Activated naive CD8-positive, alpha-beta T cell (primary cell): ENCODE data around the gene LARGE1.

Source experiments
- H3K27ac Mint-ChIP-seq: one replicate; pipeline ENCODE4 v1.8.0; 2021; ENCODE audit warnings: mixed read lengths
- H3K27me3 Mint-ChIP-seq: one replicate; pipeline ENCODE4 v1.8.0; 2021; ENCODE audit warnings: mixed read lengths
- H3K36me3 Mint-ChIP-seq: one replicate; pipeline ENCODE4 v1.8.0; 2021; ENCODE audit warnings: mixed read lengths
- H3K4me1 Mint-ChIP-seq: one replicate; pipeline ENCODE4 v1.8.0; 2021; ENCODE audit warnings: low read depth, mixed read lengths
- H3K4me3 Mint-ChIP-seq: one replicate; pipeline ENCODE4 v1.8.0; 2021; ENCODE audit warnings: mild to moderate bottlenecking, mixed read lengths
- H3K9me3 Mint-ChIP-seq: one replicate; pipeline ENCODE4 v1.8.0; 2021; ENCODE audit warnings: low read depth, mixed read lengths

LARGE1 gene

DNA sequence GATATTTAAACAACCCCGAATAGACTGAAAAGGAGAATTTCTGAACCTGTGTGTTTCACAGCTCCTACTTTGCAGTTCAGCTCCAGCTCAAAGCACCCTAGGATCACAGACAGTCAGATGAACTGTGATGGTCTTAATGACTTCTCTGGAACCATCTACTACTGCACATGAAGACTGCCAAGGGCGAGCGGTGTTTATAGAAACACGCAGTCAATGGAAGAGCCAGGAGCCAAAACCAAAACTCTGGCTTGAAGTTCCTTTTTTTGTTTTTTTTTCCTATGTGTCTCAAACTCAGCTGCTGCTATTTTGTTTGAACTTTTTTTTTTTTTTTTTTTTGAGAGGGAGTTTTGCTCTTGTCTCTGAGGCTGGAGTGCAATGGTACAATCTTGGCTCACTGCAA lies 479.5 kb downstream of the LARGE1 start:
- Mint-ChIP-seq H3K27ac (no peak overlapping the region), H3K27me3 (no peaks in the 10 kb centered on the region), H3K4me3 (no peak overlapping the region), H3K9me3 (no peaks in the 10 kb centered on the region), H3K36me3 (no peaks in the 10 kb centered on the region), H3K4me1 (no peaks in the 10 kb centered on the region)

DNA sequence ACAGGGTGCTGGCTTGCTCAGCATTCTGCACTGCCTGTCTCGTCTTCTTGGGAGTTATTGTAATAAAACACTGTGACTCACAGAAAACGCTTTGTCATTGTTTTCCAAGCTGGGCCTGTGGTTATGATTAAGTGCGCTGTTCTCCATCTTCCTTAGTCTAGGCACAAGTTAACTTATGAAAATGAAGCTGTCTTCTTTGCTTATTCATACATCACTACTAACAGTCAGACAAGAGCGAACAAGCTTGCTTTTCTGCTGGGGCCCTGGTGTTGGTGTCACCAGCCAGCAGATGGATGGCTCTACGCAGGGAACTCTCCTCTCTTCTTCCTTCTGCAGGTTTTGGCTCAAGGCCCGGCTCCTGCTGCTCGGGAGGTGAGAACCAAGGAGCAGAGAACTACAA lies 482.0 kb downstream of the LARGE1 start:
- H3K4me3 Mint-ChIP-seq, result no peak overlapping the region
- H3K36me3 Mint-ChIP-seq, result no peaks in the 10 kb centered on the region
- no peaks in the 10 kb centered on the region for H3K9me3 Mint-ChIP-seq
- no peaks in the 10 kb centered on the region for H3K27me3 Mint-ChIP-seq
- H3K27ac Mint-ChIP-seq, result no peak overlapping the region
- no peaks in the 10 kb centered on the region for H3K4me1 Mint-ChIP-seq

DNA sequence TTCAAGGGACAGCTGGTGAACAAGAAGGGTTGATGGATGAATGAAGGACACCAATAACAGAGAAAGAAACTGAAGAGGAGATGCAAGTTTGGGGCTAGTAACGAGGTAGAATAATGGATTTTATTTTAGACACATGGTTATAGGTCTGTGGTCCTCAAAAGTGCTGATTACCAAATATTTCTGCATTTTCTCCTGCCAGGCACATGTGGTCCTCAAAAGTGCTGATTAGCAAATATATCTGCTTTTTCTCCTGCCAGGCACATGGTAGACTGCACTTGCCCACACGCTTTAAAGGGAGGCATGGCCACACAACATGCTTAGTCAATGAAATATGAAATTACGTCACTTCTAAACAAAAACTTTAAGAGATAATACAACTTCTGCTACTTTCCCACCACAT lies 489.0 kb downstream of the LARGE1 start:
- Mint-ChIP-seq H3K4me3 (no peak overlapping the region), H3K9me3 (no peaks in the 10 kb centered on the region)

DNA sequence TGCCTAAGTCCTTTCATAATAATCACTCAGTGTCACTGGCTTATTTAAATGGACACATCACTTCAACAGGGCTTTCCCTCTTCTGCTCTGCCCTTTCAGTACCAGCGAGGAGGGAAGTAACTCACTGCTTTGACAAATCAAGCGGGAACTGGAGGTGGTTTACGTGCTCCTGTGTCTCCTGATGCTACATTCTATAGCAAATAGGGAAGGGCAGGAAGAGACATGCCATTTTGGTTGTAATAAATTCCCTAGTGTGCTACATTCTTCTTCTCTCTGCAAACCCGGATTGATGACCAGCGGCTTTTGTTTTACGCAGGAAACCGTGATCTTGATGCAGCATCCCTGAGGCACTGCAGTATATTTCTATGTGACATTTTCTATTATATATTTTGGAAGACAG lies 491.0 kb downstream of the LARGE1 start:
- Mint-ChIP-seq H3K27ac (no peak overlapping the region), H3K27me3 (no peaks in the 10 kb centered on the region), H3K36me3 (no peaks in the 10 kb centered on the region), H3K9me3 (no peaks in the 10 kb centered on the region), H3K4me1 (no peaks in the 10 kb centered on the region), H3K4me3 (no peak overlapping the region)

More for the DNA sequence above, 489.0 kb downstream of the LARGE1 start:
- H3K27me3 Mint-ChIP-seq, result no peaks in the 10 kb centered on the region
- no peak overlapping the region for H3K27ac Mint-ChIP-seq
- H3K36me3 Mint-ChIP-seq, result no peaks in the 10 kb centered on the region
- H3K4me1 Mint-ChIP-seq, result no peaks in the 10 kb centered on the region

DNA sequence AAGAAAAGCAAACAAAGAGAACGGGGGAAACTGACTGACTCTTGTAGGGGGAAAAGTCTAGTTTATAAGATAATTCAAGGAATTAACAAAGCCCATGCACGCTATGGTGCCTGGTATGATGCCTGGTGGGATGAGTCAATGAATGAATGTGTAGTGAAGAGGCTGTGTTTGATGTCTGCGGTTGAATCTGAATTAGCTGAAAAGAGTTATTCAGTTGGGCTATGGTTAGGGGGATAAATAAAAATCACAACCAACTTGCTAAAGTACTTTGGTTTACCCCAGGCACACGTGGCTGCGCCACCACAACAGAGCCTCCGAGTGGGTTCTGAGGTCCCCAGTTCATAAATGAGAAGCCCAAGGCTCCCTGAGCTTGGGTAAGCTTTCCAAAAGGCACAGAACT lies 492.8 kb downstream of the LARGE1 start:
- Mint-ChIP-seq H3K4me1 (no peaks in the 10 kb centered on the region), H3K4me3 (no peak overlapping the region), H3K36me3 (no peaks in the 10 kb centered on the region), H3K27ac (no peak overlapping the region), H3K9me3 (no peaks in the 10 kb centered on the region), H3K27me3 (no peaks in the 10 kb centered on the region)

DNA sequence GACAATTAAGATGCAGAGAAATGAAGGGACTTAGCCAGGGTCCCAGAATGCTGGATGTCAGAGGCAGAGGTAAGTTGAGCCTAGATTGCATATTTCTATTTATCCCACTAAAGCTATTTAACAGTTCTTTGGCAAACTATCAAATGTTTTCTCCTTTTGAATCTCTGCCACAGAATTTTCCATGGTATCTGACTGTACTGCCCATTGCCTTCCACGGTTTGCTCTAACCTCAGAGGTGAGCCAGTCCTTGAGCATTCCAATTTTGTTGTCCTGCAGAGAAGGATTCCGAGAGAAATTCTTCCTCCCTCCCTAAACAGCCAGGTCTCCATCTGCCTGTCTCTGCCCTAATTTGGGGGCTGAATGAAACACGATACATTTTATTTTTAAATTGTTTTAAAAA lies 493.8 kb downstream of the LARGE1 start:
- Mint-ChIP-seq H3K27me3 (no peaks in the 10 kb centered on the region), H3K27ac (no peak overlapping the region), H3K4me3 (no peak overlapping the region), H3K36me3 (no peaks in the 10 kb centered on the region), H3K9me3 (no peaks in the 10 kb centered on the region), H3K4me1 (no peaks in the 10 kb centered on the region)

DNA sequence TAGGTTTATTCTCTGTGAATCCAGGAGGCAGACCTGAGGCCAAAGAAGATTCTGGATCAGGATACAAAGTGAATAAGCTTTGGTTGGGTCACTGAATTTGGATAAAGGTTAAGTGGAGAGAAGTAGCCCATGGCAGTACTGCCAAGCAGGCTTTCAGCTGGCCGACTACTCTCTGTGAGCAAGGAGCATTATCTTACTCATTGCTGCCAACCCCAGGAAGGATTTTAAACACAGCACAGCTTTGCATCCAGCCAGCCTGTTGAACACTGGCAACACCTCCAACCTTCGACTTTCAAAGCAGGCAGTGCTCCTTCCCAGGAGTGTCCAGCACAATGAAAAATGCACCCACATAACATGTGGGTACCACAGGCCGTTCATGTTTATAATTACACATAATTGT lies 498.4 kb downstream of the LARGE1 start:
- Mint-ChIP-seq H3K9me3 (no peaks in the 10 kb centered on the region), H3K36me3 (no peaks in the 10 kb centered on the region), H3K4me1 (no peaks in the 10 kb centered on the region), H3K4me3 (no peak overlapping the region), H3K27me3 (peaks cover 3% of the 10 kb centered on the region), H3K27ac (no peak overlapping the region)

DNA sequence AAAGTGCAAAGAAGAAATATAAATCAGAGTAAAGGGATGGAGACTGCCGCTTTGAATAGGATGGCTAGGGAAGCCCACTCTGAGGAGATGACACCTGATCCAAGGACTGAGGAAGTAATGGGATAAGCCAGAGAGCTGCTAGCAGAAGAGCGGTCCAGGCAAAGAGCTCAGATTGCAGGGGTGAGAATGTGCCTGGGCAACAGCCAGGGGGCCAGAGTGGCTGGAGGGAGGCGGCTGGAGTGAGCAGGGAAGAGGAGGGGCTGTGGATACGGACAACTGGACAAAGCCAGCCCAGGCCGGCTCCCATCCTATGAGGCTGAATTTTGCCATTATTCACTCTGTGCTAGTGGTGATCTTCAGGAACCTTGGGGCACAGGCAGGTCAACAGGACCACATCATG lies 501.8 kb downstream of the LARGE1 start:
- Mint-ChIP-seq H3K4me3 (no peak overlapping the region), H3K27me3 (peaks cover 3% of the 10 kb centered on the region), H3K27ac (no peak overlapping the region), H3K9me3 (no peaks in the 10 kb centered on the region), H3K4me1 (no peaks in the 10 kb centered on the region), H3K36me3 (no peaks in the 10 kb centered on the region)

DNA sequence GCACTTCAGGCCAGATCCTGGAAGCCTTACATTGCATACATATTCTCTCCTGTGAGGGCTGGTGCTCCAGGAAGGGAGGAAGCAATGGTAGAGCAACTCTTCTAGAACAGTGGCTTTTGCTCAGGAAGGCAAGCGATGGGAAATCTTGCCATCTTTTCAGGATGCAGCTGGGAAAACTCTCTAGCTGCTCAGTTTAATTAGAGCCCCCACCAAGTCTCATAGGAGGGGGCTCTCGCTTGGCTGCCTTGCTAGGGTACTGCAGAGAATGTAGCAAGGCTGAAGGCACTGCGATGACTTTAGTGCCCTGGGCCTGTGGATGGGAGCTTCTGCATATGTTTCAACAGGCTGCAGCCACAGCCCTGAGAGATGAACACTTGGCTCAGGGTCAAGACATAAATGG lies 504.9 kb downstream of the LARGE1 start:
- no peaks in the 10 kb centered on the region for H3K9me3 Mint-ChIP-seq
- H3K36me3 Mint-ChIP-seq, result no peaks in the 10 kb centered on the region
- peaks cover 3% of the 10 kb centered on the region for H3K27me3 Mint-ChIP-seq
- H3K27ac Mint-ChIP-seq, result no peak overlapping the region
- H3K4me3 Mint-ChIP-seq, result no peak overlapping the region
- H3K4me1 Mint-ChIP-seq, result no peaks in the 10 kb centered on the region

DNA sequence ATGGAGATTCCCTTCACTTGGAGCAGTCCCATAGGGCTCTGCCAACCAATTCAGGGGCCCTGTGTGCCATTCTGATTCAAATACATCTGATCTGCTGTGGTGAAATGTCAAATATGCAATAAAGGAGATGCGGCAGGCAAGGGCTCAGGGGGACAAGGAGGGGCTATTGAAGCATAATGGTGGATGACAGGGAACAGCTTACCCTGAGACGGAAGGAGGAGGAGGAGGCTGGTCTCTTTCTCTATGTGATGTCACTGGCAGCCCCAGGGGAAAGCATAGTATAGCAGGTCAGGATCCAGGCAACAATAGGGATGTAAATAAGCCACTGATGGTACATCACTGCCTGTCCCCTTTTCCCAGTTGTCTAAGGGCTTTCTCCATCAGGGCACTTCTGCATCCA lies 511.2 kb downstream of the LARGE1 start:
- Mint-ChIP-seq H3K9me3 (no peaks in the 10 kb centered on the region), H3K36me3 (no peaks in the 10 kb centered on the region), H3K27ac (no peak overlapping the region), H3K4me1 (no peaks in the 10 kb centered on the region), H3K4me3 (no peak overlapping the region), H3K27me3 (no peaks in the 10 kb centered on the region)

DNA sequence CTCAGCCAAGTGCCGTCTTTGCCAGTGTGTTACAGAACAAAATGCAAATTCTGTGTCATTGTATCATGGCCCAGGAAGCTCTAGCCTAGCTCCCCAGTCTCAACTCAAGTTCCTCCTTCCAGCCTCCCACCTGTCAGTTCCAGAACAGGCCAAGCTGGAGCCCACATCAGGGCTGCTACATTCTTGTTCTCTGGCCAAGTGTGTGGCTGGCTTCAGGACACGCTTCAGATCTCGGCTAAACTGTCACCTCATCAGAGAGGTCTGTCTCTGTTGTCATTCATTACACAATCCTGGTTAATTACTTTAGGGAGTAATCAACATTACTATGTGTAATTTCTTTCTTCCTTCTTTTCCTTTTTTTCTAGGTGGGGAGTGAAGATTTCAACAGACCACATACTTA lies 515.1 kb downstream of the LARGE1 start:
- H3K27me3 Mint-ChIP-seq, result no peaks in the 10 kb centered on the region

DNA sequence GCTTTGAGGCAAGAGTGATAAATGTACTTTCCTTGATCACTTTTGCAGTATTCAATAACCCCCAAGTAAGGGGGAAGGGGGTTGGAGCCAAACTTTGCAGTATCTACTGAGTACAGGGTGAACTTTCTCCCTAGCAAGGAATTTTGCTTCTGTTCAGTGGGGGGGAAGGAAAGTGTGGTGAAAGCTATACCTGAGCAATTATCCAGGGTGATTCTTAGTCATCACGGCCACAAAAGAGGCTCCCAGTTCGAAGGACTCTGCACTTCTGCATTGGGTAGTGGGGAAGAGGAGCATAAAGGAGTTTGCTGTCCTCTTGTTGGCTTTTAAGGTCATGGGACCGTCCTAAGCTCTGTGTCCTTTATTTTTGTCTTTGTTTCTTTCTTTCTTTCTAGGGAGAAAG lies 515.6 kb downstream of the LARGE1 start:
- Mint-ChIP-seq H3K27ac (no peak overlapping the region), H3K4me1 (no peaks in the 10 kb centered on the region), H3K9me3 (no peaks in the 10 kb centered on the region)

More for the DNA sequence above, 515.1 kb downstream of the LARGE1 start:
- Mint-ChIP-seq H3K36me3 (no peaks in the 10 kb centered on the region), H3K4me1 (no peaks in the 10 kb centered on the region), H3K4me3 (no peak overlapping the region), H3K27ac (no peak overlapping the region), H3K9me3 (no peaks in the 10 kb centered on the region)

DNA sequence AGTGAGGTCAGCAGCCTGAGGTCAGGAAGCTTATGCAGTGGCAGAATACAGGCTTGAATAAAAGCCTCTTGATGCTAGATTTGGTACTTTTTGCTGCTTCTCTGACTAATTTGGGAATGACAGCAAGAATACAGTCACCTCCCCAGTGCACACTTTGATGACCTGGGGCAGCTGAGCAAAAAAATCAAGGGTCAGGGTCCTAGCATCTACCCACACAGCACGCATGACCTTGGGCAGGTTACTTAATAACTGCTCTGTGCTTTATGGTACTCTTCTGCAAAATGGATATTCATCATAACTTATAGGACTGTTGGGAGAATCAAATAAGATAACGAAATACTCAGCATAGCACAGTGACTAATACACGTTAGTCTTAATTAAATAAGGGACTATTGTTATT lies 518.0 kb downstream of the LARGE1 start:
- Mint-ChIP-seq H3K9me3 (no peaks in the 10 kb centered on the region), H3K36me3 (no peaks in the 10 kb centered on the region), H3K27me3 (no peaks in the 10 kb centered on the region), H3K4me3 (no peak overlapping the region), H3K4me1 (no peaks in the 10 kb centered on the region), H3K27ac (no peak overlapping the region)

More for the DNA sequence above, 515.6 kb downstream of the LARGE1 start:
- Mint-ChIP-seq H3K27me3 (no peaks in the 10 kb centered on the region), H3K4me3 (no peak overlapping the region), H3K36me3 (no peaks in the 10 kb centered on the region)

DNA sequence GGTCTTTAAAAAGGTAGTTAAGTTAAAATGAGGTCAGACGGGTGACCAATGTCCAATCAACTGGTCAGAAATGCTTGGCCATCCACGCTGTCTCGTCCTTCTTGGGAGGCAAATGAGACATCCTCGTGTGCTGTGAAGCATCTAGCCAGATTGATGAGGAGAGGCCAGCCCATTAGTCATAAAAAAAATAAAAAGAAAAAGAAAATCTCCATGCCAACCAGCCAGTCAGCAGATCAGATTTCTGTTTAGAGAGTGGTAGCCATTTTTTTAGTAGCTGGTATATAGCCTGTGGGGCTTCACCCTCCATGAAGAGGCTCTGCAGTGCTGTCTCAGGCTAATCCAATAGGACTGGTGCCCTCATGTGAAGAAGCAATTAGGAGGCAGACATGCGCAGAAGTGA lies 519.0 kb downstream of the LARGE1 start:
- no peak overlapping the region for H3K4me3 Mint-ChIP-seq
- no peak overlapping the region for H3K27ac Mint-ChIP-seq
- H3K27me3 Mint-ChIP-seq, result no peaks in the 10 kb centered on the region
- no peaks in the 10 kb centered on the region for H3K4me1 Mint-ChIP-seq
- no peaks in the 10 kb centered on the region for H3K36me3 Mint-ChIP-seq
- H3K9me3 Mint-ChIP-seq, result no peaks in the 10 kb centered on the region

DNA sequence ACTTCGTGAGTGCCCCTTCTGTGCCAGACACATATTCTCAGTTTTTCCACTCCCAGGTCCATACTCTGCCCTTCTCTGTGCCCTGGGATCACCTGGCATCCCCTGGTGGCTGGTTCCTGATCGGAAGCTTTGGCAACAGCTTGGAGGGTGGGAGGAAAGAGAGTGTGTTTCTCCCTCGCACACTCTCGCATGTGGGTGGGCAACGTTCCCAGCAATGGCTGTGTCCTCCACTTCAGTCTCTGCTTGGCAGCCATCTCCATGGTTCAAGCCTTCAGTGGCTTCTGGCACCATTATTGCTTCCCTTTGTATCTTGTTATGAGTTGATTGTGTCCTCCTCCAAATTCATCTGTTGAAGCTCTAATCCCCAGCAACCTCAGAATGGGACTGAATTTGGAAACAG lies 519.4 kb downstream of the LARGE1 start:
- Mint-ChIP-seq H3K4me3 (no peak overlapping the region), H3K4me1 (no peaks in the 10 kb centered on the region), H3K27me3 (no peaks in the 10 kb centered on the region), H3K36me3 (no peaks in the 10 kb centered on the region), H3K27ac (no peak overlapping the region), H3K9me3 (no peaks in the 10 kb centered on the region)

DNA sequence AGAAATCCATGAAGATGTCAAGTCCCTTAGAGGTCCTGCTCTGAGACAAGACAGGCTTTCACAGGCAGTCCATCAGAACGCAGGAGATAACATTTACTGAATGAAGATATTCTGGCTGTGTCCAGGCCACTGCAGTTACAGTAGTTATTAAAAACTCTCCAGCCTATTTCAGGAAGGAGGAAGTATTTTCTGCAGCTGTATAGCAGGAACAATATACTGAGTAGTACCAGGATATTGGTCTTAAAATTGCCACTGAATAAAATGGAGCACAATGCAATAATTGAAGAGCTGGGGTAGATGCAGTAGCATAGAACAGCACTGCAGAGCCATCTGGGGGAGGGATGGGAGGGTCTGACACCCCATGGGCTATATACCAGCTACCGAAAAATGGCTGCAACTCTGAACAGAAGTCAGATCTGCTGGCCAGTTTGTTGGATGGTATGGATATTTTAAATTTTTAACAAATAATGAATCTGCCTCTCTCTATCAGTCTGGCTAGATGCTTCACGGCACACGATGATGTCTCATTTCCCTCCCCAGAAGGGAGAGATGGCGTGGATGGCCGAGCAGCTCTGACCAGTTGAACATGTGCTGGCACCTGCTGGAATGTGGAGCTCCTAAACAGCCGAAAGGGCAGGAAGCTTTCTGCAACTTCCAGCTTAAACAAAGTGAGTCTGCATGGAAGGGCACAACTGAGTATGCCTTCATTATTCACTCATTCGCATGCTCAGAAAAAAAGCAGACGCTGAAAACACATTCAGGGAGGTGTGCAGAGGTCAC lies 520.0 kb downstream of the LARGE1 start:
- no peak overlapping the region for H3K4me3 Mint-ChIP-seq
- no peak overlapping the region for H3K27ac Mint-ChIP-seq
- H3K9me3 Mint-ChIP-seq, result no peaks in the 10 kb centered on the region
- H3K27me3 Mint-ChIP-seq, result no peaks in the 10 kb centered on the region
- no peaks in the 10 kb centered on the region for H3K36me3 Mint-ChIP-seq
- no peaks in the 10 kb centered on the region for H3K4me1 Mint-ChIP-seq
